Spleen (tissue), 7 donors: ENCODE data around the gene C1QTNF8.

ENCODE experiments used
- CTCF ChIP-seq, 11 experiments: fragments of 200-600 bp in 7 of 11; fragments of 450-650 bp in 4 of 11; sonication (generic) in 4 of 11; IDR thresholded peaks in 8 of 11; conservative IDR thresholded peaks in 3 of 11; 1 replicate in 7 of 11; 2 replicates in 4 of 11; pipeline versions ENCODE4 v1.4.0 to v1.8.0; 2016 to 2021; ENCODE audit warnings: antibody characterized with exemption in 11 of 11, inconsistent platforms in 4 of 11, mild to moderate bottlenecking in 1 of 11
- POLR2A ChIP-seq, 3 donors: fragments of 450-650 bp; IDR thresholded peaks; one replicate each; pipeline ENCODE4 v1.5.1; 2017; ENCODE audit warnings: antibody characterized with exemption in 3 of 3, mild to moderate bottlenecking in 1 of 3
- donor health status: DM: no; HTN: no; CAD: no; lungs with moderate emphysema.
- donor health status: DM: no; HTN: no; CAD: no.
- donor health status: DM: no; HTN: no; CAD: no.

GRCh38 chr16:1045993-1046911 is 49.8 kb downstream of the C1QTNF8 start:
- TF ChIP-seq CTCF (IDR thresholded peaks at IDR 0.05 in 8 of 11, conservative IDR thresholded peaks at IDR 0.05 in 3 of 11) (no peak), POLR2A (IDR thresholded peaks at IDR 0.05) (no peak)
